NCI-H510A (cell line): Measurements from ENCODE around the gene PPP2R2C.

Experiments used
- DNase-seq: peaks from one replicate; lab custom pipeline; 2025; lab: John Stamatoyannopoulos, UW

Gene PPP2R2C

GRCh38 chr4:6493658-6494304 is 21.4 kb upstream of the PPP2R2C start:
- no peak for DNase-seq

GRCh38 chr4:6492861-6493657 is 20.6 kb upstream of the PPP2R2C start:
- no peak for DNase-seq

GRCh38 chr4:6492027-6492590 is 19.7 kb upstream of the PPP2R2C start:
- no peak for DNase-seq

- DNase-seq: no peak
These were observed 18.8 kb upstream of the PPP2R2C start for GRCh38 chr4:6491235-6491634.

GRCh38 chr4:6489927-6490326 is 17.5 kb upstream of the PPP2R2C start:
- no peak for DNase-seq

- DNase-seq: no peak
These were observed 15.1 kb upstream of the PPP2R2C start for GRCh38 chr4:6487466-6487865.

- DNase-seq: no peak
These were observed 8.2 kb upstream of the PPP2R2C start for GRCh38 chr4:6480534-6481088.

GRCh38 chr4:6478546-6479220 is 6.3 kb upstream of the PPP2R2C start:
- peak; percentile 45 for DNase-seq

GRCh38 chr4:6476893-6477292 is 4.5 kb upstream of the PPP2R2C start:
- no peak for DNase-seq

- no peak for DNase-seq
These were observed 3.1 kb upstream of the PPP2R2C start for GRCh38 chr4:6475492-6476020.

GRCh38 chr4:6474705-6475457 is 2.5 kb upstream of the PPP2R2C start:
- DNase-seq: no peak

- no peak for DNase-seq
These were observed 1.7 kb upstream of the PPP2R2C start for GRCh38 chr4:6474053-6474568.

- no peak for DNase-seq
These were observed 1.0 kb upstream of the PPP2R2C start for GRCh38 chr4:6473264-6474052.

GRCh38 chr4:6472008-6472386 is 417 bp downstream of the PPP2R2C start:
- DNase-seq: no peak

- DNase-seq: no peak
These were observed 957 bp downstream of the PPP2R2C start for GRCh38 chr4:6471307-6472007.

- DNase-seq: no peak
These were observed 1.7 kb downstream of the PPP2R2C start for GRCh38 chr4:6470502-6471306.

GRCh38 chr4:6469898-6470501 is 2.4 kb downstream of the PPP2R2C start:
- DNase-seq: no peak

GRCh38 chr4:6469144-6469543 is 3.3 kb downstream of the PPP2R2C start:
- DNase-seq: no peak
